ENCODE data around the gene RAD18.

- TF ChIP-seq, protein P1, sequence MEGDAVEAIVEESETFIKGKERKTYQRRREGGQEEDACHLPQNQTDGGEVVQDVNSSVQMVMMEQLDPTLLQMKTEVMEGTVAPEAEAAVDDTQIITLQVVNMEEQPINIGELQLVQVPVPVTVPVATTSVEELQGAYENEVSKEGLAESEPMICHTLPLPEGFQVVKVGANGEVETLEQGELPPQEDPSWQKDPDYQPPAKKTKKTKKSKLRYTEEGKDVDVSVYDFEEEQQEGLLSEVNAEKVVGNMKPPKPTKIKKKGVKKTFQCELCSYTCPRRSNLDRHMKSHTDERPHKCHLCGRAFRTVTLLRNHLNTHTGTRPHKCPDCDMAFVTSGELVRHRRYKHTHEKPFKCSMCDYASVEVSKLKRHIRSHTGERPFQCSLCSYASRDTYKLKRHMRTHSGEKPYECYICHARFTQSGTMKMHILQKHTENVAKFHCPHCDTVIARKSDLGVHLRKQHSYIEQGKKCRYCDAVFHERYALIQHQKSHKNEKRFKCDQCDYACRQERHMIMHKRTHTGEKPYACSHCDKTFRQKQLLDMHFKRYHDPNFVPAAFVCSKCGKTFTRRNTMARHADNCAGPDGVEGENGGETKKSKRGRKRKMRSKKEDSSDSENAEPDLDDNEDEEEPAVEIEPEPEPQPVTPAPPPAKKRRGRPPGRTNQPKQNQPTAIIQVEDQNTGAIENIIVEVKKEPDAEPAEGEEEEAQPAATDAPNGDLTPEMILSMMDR (conservative IDR thresholded peaks at IDR 0.05; ENCODE audit: low read depth, low read length): no peak
- no peak for TF ChIP-seq EZH2 (IDR thresholded peaks at IDR 0.05; ENCODE audit: borderline replicate concordance, low read depth, low read length, poor library complexity, severe bottlenecking)
Observed at GRCh38 chr3:8964436-8965370, 1.4 kb upstream of the RAD18 start.
